Left colon (tissue), 2 donors: ENCODE measurements around the gene MIA2. TPM values are rescaled to one million over a fixed set of nuclear protein-coding genes. Genes with fewer than 3 reads are reported as not detected.

Experiments used
- ATAC-seq: fragments of 200-7000 bp; cut with Tn5 transposase; one replicate; pipeline ENCODE4 v1.9.1; 2020; ENCODE audit warnings: mild to moderate bottlenecking, moderate library complexity
- DNase-seq, 2 donors: peaks; one replicate each; pipeline ENCODE4 v3.0.0-alpha.2; 2020
- intact Hi-C, 2 donors: fragments of 100-400 bp; cut with DNase I in 1 of 2; cut with micrococcal nuclease in 1 of 2; formaldehyde crosslinking; loops; one replicate each; pipeline versions ENCODE4 v1.11.2 to v1.14.0; 2022; cut with DNase I, micrococcal nuclease
- total RNA-seq, 2 donors: library from RNA; stranded (reverse); fragmentation: NEBNext Ultra II Directional; extraction: Animal tissue kit (Norgen Biotek cat#: 25700); gene quantifications; one replicate each; pipeline ENCODE4 v1.2.1, GENCODE V29; 2021
- donor health status: DM: no; HTN: no; CAD: no.
- donor health status: DM: yes; HTN: yes; CAD: no.

The MIA2 gene
- total RNA-seq, 2 donors from 2014 or later = 52.4 to 67.9 TPM

GRCh38 chr14:39417014-39417413 lies 183.3 kb downstream of the MIA2 start:
- intact Hi-C loops = no loop called here
- ATAC-seq (no peak), DNase-seq (no peak)

- no peak for DNase-seq
- intact Hi-C loops = no loop called here
- no peak for ATAC-seq
These were observed 185.6 kb downstream of the MIA2 start for GRCh38 chr14:39419272-39419671.

- ATAC-seq (peak; percentile 91), DNase-seq (no peak)
- intact Hi-C loops = no loop called here
These were observed 188.5 kb downstream of the MIA2 start for GRCh38 chr14:39422243-39422642.

- intact Hi-C loops = no loop called here
- ATAC-seq (no peak), DNase-seq (no peak)
These were observed 190.1 kb downstream of the MIA2 start for GRCh38 chr14:39423793-39424192.

GRCh38 chr14:39425947-39426346 lies 192.2 kb downstream of the MIA2 start:
- no peak for ATAC-seq
- no peak for DNase-seq

GRCh38 chr14:39426605-39427004 lies 192.9 kb downstream of the MIA2 start:
- ATAC-seq = no peak
- intact Hi-C loops = no loop called here
- no peak for DNase-seq

More at GRCh38 chr14:39425947-39426346, 192.2 kb downstream of the MIA2 start:
- intact Hi-C loops = no loop called here

GRCh38 chr14:39428118-39428517 lies 194.4 kb downstream of the MIA2 start:
- DNase-seq (no peak), ATAC-seq (no peak)
- intact Hi-C loops = no loop called here

GRCh38 chr14:39430762-39431415 lies 197.2 kb downstream of the MIA2 start:
- peak in 1 of 2 donors; percentile 24 for DNase-seq
- intact Hi-C loops = no loop called here
- ATAC-seq = no peak

GRCh38 chr14:39431416-39432178 lies 197.9 kb downstream of the MIA2 start:
- DNase-seq = peak; percentile 57 to 67
- peak; percentile 14 for ATAC-seq
- intact Hi-C loops = no loop called here

GRCh38 chr14:39432179-39432618 lies 198.5 kb downstream of the MIA2 start, which contains the start of gene FBXO33:
Gene FBXO33, minus strand, starts transcription at chr14:39432433. Its CDS starts 271 bp downstream, at chr14:39432162.
- peak; percentile 87 for ATAC-seq
- peak; percentile 97 for DNase-seq
- intact Hi-C loops = no loop called here

GRCh38 chr14:39432619-39433451 lies 199.1 kb downstream of the MIA2 start:
- ATAC-seq (peak; percentile 86), DNase-seq (peak; percentile 93 to 96)
- intact Hi-C loops = no loop called here

- intact Hi-C loops = no loop called here
- ATAC-seq = no peak
- no peak for DNase-seq
These were observed 199.7 kb downstream of the MIA2 start for GRCh38 chr14:39433452-39433813.

GRCh38 chr14:39434401-39434800 lies 200.7 kb downstream of the MIA2 start:
- intact Hi-C loops = no loop called here
- ATAC-seq (no peak), DNase-seq (no peak)

- no peak for DNase-seq
- intact Hi-C loops = no loop called here
- ATAC-seq = no peak
These were observed 201.5 kb downstream of the MIA2 start for GRCh38 chr14:39435241-39435640.

Other genes with a start within 250 kb of the MIA2 start
- gene SEC23A, start 130.7 kb upstream of the MIA2 start, total RNA-seq = 100 to 1,000 TPM; 111 to 121 TPM
- 1 to 10 TPM; 5.0 to 5.5 TPM for gene GEMIN2, start 119.6 kb upstream of the MIA2 start, total RNA-seq
- 10 to 100 TPM; 19.0 to 21.2 TPM for gene TRAPPC6B, start 63.6 kb upstream of the MIA2 start, total RNA-seq
- 10 to 100 TPM; 36.6 to 49.4 TPM for gene PNN, start 58.7 kb upstream of the MIA2 start, total RNA-seq
- 1 to 10 TPM; 6.9 to 9.3 TPM for gene FBXO33, start 198.5 kb downstream of the MIA2 start, total RNA-seq